K562 (cell line): ENCODE measurements around the gene HAT1. TPM values are rescaled to one million over a fixed set of nuclear protein-coding genes. Genes with fewer than 3 reads are reported as not detected.

ENCODE experiments used
- ATAC-seq: fragments of 200-7000 bp; cut with Tn5 transposase; 3 replicates; pipeline ENCODE4 v1.9.1; 2020; ENCODE audit warnings: moderate library complexity
- BruUV-seq: library from RNA; stranded (reverse); fragments of 400-500 nt; replicated peaks from 2 replicates; lab custom pipeline; 2021; lab: Mats Ljungman, UMichigan
- CTCF ChIA-PET: fragments of 300-600 bp; formaldehyde crosslinking; extraction: SDS; loops from one replicate; lab custom pipeline; 2021; ENCODE audit warnings: low intra/inter-chr PET ratio; lab: Yijun Ruan, JAX
- POLR2A ChIA-PET: fragments of 300-600, 350-650 bp; sonication (Branson Sonifier 250); formaldehyde crosslinking; extraction: SDS; loops from one replicate; lab custom pipeline; 2021; ENCODE audit warnings: antibody characterized with exemption, inconsistent platforms; lab: Yijun Ruan, JAX
- DNase-seq, 4 experiments: peaks; one replicate each; pipeline versions ENCODE4 v3.0.0 to v3.0.0-alpha.2; 2011 to 2018; ENCODE audit warnings: low spot score in 3 of 4, mixed read lengths in 3 of 4; ENCODE audit errors: extremely low read depth in 1 of 4
- FAIRE-seq: peaks from 2 replicates; lab custom pipeline; 2011; peaks lifted over from hg19 to GRCh38; lab: Jason Lieb, UNC
- H2AFZ ChIP-seq: 2 replicates; pipeline ENCODE4 v1.6.0; 2011; ENCODE audit warnings: low read depth, low read length, control low read depth, inconsistent platforms
- H3K27ac ChIP-seq: fragments of 200-600 bp; 3 replicates; pipeline ENCODE4 v1.8.0; 2011; ENCODE audit warnings: low read depth, mild to moderate bottlenecking, control low read depth, inconsistent platforms, low read length, moderate library complexity, mixed read lengths; ENCODE audit errors: extremely low read depth
- H3K27me3 ChIP-seq, 2 experiments: fragments of 300-600 bp in 1 of 2; 2 replicates in 1 of 2; 3 replicates in 1 of 2; pipeline versions ENCODE4 v1.6.0 to v1.8.0; 2011; ENCODE audit warnings: inconsistent platforms in 2 of 2, low read length in 2 of 2, mild to moderate bottlenecking in 1 of 2, mixed read lengths in 1 of 2, moderate library complexity in 1 of 2; ENCODE audit not compliant: control insufficient read depth in 2 of 2, insufficient read depth in 2 of 2
- H3K36me3 ChIP-seq: fragments of 300-600 bp; 3 replicates; pipeline ENCODE4 v1.8.0; 2011; ENCODE audit warnings: mild to moderate bottlenecking, low read length, inconsistent platforms; ENCODE audit not compliant: control insufficient read depth, insufficient read depth
- H3K4me1 ChIP-seq, 2 experiments: fragments of 200-600 bp in 1 of 2; replicated peaks in 1 of 2; 2 replicates in 1 of 2; 3 replicates in 1 of 2; pipeline versions ENCODE4 v1.5.1 to v1.8.0; 2011; ENCODE audit warnings: inconsistent platforms in 2 of 2, low read length in 2 of 2, mild to moderate bottlenecking in 1 of 2, mixed read lengths in 1 of 2, moderate library complexity in 1 of 2; ENCODE audit not compliant: control insufficient read depth in 2 of 2, insufficient read depth in 2 of 2
- H3K4me2 ChIP-seq: 2 replicates; pipeline ENCODE4 v1.6.1; 2011; ENCODE audit warnings: low read length, control low read depth, inconsistent platforms, mixed read lengths; ENCODE audit not compliant: insufficient read depth
- H3K4me3 ChIP-seq: fragments of 200-600 bp; sonication (generic), shearing (Covaris generic); 2 replicates; pipeline ENCODE4 v1.5.1; 2016; ENCODE audit warnings: control low read depth, inconsistent platforms
- H3K79me2 ChIP-seq: fragments of 200-600 bp; 3 replicates; pipeline ENCODE4 v1.8.0; 2011; ENCODE audit warnings: low read length, inconsistent platforms; ENCODE audit not compliant: control insufficient read depth, insufficient read depth
- H3K9ac ChIP-seq, 2 experiments: 2 replicates each; pipeline versions ENCODE4 v1.6.0 to v1.6.1; 2011; ENCODE audit warnings: low read depth in 2 of 2, low read length in 2 of 2, control low read depth in 1 of 2, inconsistent platforms in 1 of 2, mild to moderate bottlenecking in 1 of 2, mixed read lengths in 1 of 2; ENCODE audit not compliant: insufficient read depth in 1 of 2
- H3K9me1 ChIP-seq: one replicate; pipeline ENCODE4 v1.6.0; 2011; ENCODE audit warnings: inconsistent platforms, mild to moderate bottlenecking, low read length, moderate library complexity; ENCODE audit not compliant: control insufficient read depth, insufficient read depth
- H3K9me3 ChIP-seq: replicated peaks from 2 replicates; pipeline ENCODE4 v1.5.1; 2011; ENCODE audit warnings: low read depth, low read length, inconsistent platforms; ENCODE audit not compliant: control insufficient read depth, insufficient read depth
- H4K20me1 ChIP-seq: replicated peaks from 2 replicates; pipeline ENCODE4 v1.6.1; 2011; ENCODE audit warnings: low read length, inconsistent platforms, mixed read lengths; ENCODE audit not compliant: control insufficient read depth, insufficient read depth
- FOXJ2 ChIP-seq: fragments of 200-800 bp; sonication (Bioruptor generic); IDR thresholded peaks from 2 replicates; pipeline ENCODE4 v1.6.1; 2016; ENCODE audit warnings: missing genetic modification characterization, missing compliant biosample characterization
- MLLT1 ChIP-seq, 2 experiments: fragments of 450-650 bp; IDR thresholded peaks; 2 replicates each; pipeline ENCODE4 v1.6.1; 2016
- MTA2 ChIP-seq: fragments of 450-650 bp; IDR thresholded peaks from 2 replicates; pipeline ENCODE4 v1.6.1; 2016; ENCODE audit warnings: low read depth
- NBN ChIP-seq: fragments of 450-650 bp; IDR thresholded peaks from 2 replicates; pipeline ENCODE4 v1.6.1; 2016; ENCODE audit warnings: low read depth, mild to moderate bottlenecking
- NR2F6 ChIP-seq: fragments of 450-650 bp; formaldehyde crosslinking; IDR thresholded peaks from 2 replicates; pipeline ENCODE4 v1.4.0; 2020; ENCODE audit warnings: mild to moderate bottlenecking
- PHF21A ChIP-seq: fragments of 450-650 bp; IDR thresholded peaks from 2 replicates; pipeline ENCODE4 v1.6.1; 2017; ENCODE audit warnings: low read depth, borderline replicate concordance
- POLR2B ChIP-seq: fragments of 450-650 bp; IDR thresholded peaks from 2 replicates; pipeline ENCODE4 v1.6.1; 2018; ENCODE audit warnings: low read depth; ENCODE audit not compliant: partially characterized antibody
- RNF2 ChIP-seq: sonication (generic); IDR thresholded peaks from 2 replicates; pipeline ENCODE4 v1.6.1; 2016
- SIN3B ChIP-seq: fragments of 450-650 bp; IDR thresholded peaks from 2 replicates; pipeline ENCODE4 v1.6.1; 2017; ENCODE audit warnings: low read depth, mild to moderate bottlenecking, moderate library complexity
- SMAD4 ChIP-seq: fragments of 250-450 bp; sonication (Bioruptor Pico); conservative IDR thresholded peaks from 2 replicates; pipeline ENCODE4 v1.8.0; 2021; ENCODE audit warnings: inconsistent platforms, mild to moderate bottlenecking, moderate library complexity
- SMARCA4 ChIP-seq: fragments of 450-650 bp; IDR thresholded peaks from 2 replicates; pipeline ENCODE4 v1.6.1; 2016
- SRF ChIP-seq, 2 experiments: fragments of 250-450, 450-650 bp in 1 of 2; sonication (Bioruptor Pico) in 1 of 2; sonication (generic) in 1 of 2; formaldehyde crosslinking; IDR thresholded peaks; 2 replicates each; pipeline versions ENCODE4 v1.5.0 to v1.5.1; 2020 to 2022; ENCODE audit warnings: mild to moderate bottlenecking in 1 of 2, missing genetic modification reagents in 1 of 2
- STAT5B ChIP-seq: fragments of 250-450 bp; sonication (Bioruptor Pico); IDR thresholded peaks from 2 replicates; pipeline ENCODE4 v1.8.0; 2021; ENCODE audit warnings: mild to moderate bottlenecking, inconsistent platforms
- ZKSCAN3 ChIP-seq: fragments of 250-450 bp; sonication (Bioruptor Pico); IDR thresholded peaks from 2 replicates; pipeline ENCODE4 v1.4.0; 2020
- ZNF274 ChIP-seq: IDR thresholded peaks from 2 replicates; pipeline ENCODE4 v1.6.1; 2011; ENCODE audit warnings: low read depth, mild to moderate bottlenecking, low read length, moderate library complexity, borderline replicate concordance
- WGBS: fragments of 100-300 bp; shearing (Covaris generic); methylation state at CpG from one replicate; pipeline ENCODE4 v1.1.6; 2016; ENCODE audit warnings: low coverage, mixed read lengths; ENCODE audit not compliant: insufficient coverage; ENCODE audit errors: missing lambda C conversion rate; 5-methylcytosine and 5-hydroxymethylcytosine counted together
- in situ Hi-C: fragments of 300-500 bp; cut with MboI; formaldehyde crosslinking; loops from 4 replicates; pipeline ENCODE4 v1.15.0; 2018; ENCODE audit warnings: inconsistent platforms, mixed read lengths
- intact Hi-C: fragments of 100-400 bp; cut with micrococcal nuclease; formaldehyde crosslinking; loops from 2 replicates; pipeline ENCODE4 v1.14.2; 2022
- polyA plus RNA-seq, 8 experiments: library from polyadenylated mRNA; depleted of rRNA in 4 of 8; stranded (reverse) in 5 of 8; unstranded in 3 of 8; fragments of >200 nt; fragmentation: Nextera tagmentation in 2 of 8; fragmentation: Illumina TruSeq in 1 of 8; extraction: Ambion mirVana in 2 of 8; extraction: Trizol in 1 of 8; gene quantifications; 2 replicates each; pipeline versions ENCODE4 v1.2.1 to v1.2.3, GENCODE V29; 2011 to 2014; ENCODE audit warnings: inconsistent platforms in 1 of 8, missing spikeins in 1 of 8
- total RNA-seq, 7 experiments: library from RNA; depleted of rRNA in 6 of 7; stranded (reverse); fragments of >200 nt in 6 of 7; fragmentation: Illumina TruSeq in 2 of 7; extraction: Trizol in 2 of 7; gene quantifications; 2 replicates each; pipeline versions ENCODE4 v1.2.1 to v1.2.3, GENCODE V29; 2011 to 2021; ENCODE audit warnings: low replicate concordance in 1 of 7
- TF ChIP-seq, protein P1 (sequence below): sonication (generic); formaldehyde crosslinking; IDR thresholded peaks from 2 replicates; pipeline ENCODE4 v1.8.1; 2023; ENCODE audit warnings: missing genetic modification reagents, mild to moderate bottlenecking, borderline replicate concordance
- TF ChIP-seq, protein P2 (sequence below): fragments of 450-650 bp; IDR thresholded peaks from 2 replicates; pipeline ENCODE4 v1.6.1; 2016

HAT1 gene
- total and polyA plus RNA-seq, 9 of the 15 experiments (the other 6 are each of a cell fraction or from before 2014, with no cell fraction given): 125 to 384 (median 244) TPM

GRCh38 chr2:171941316-171941699, 19.0 kb downstream of the HAT1 start (continued):
- TF ChIP-seq, protein P1, sequence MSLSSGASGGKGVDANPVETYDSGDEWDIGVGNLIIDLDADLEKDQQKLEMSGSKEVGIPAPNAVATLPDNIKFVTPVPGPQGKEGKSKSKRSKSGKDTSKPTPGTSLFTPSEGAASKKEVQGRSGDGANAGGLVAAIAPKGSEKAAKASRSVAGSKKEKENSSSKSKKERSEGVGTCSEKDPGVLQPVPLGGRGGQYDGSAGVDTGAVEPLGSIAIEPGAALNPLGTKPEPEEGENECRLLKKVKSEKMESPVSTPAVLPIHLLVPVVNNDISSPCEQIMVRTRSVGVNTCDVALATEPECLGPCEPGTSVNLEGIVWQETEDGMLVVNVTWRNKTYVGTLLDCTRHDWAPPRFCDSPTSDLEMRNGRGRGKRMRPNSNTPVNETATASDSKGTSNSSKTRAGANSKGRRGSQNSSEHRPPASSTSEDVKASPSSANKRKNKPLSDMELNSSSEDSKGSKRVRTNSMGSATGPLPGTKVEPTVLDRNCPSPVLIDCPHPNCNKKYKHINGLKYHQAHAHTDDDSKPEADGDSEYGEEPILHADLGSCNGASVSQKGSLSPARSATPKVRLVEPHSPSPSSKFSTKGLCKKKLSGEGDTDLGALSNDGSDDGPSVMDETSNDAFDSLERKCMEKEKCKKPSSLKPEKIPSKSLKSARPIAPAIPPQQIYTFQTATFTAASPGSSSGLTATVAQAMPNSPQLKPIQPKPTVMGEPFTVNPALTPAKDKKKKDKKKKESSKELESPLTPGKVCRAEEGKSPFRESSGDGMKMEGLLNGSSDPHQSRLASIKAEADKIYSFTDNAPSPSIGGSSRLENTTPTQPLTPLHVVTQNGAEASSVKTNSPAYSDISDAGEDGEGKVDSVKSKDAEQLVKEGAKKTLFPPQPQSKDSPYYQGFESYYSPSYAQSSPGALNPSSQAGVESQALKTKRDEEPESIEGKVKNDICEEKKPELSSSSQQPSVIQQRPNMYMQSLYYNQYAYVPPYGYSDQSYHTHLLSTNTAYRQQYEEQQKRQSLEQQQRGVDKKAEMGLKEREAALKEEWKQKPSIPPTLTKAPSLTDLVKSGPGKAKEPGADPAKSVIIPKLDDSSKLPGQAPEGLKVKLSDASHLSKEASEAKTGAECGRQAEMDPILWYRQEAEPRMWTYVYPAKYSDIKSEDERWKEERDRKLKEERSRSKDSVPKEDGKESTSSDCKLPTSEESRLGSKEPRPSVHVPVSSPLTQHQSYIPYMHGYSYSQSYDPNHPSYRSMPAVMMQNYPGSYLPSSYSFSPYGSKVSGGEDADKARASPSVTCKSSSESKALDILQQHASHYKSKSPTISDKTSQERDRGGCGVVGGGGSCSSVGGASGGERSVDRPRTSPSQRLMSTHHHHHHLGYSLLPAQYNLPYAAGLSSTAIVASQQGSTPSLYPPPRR (CRISPR knock-in tag): no peak
- TF ChIP-seq MTA2: no peak
- TF ChIP-seq SIN3B: no peak

GRCh38 chr2:171943869-171944268, 21.6 kb downstream of the HAT1 start:
- ChIA-PET POLR2A (interaction anchor here (0.7 to 1.5 kb wide), 5 partner anchors 11 to 215 kb away, joined by 3 read pairs; partner anchors contain the start of genes DLX1 and HAT1), CTCF (no interaction called here)
- ATAC-seq (no peak), FAIRE-seq (no peak), DNase-seq (no peak)
- Histone ChIP-seq H3K36me3 (peaks cover 38% of the 10 kb centered on the region; the same call in 2 of the 3 replicates), H3K4me1 (no peaks in the 10 kb centered on the region), H3K27ac (no peak overlapping the region), H3K9ac (no peak overlapping the region), H3K9me1 (no peaks in the 10 kb centered on the region), H3K4me3 (no peak overlapping the region), H3K9me3 (no peaks in the 10 kb centered on the region), H4K20me1 (no peaks in the 10 kb centered on the region), H3K79me2 (peaks cover 59% of the 10 kb centered on the region), H3K27me3 (no peaks in the 10 kb centered on the region), H3K4me2 (no peak overlapping the region), H2AFZ (no peak overlapping the region)
- 94% methylated on average over 4 of the region's 4 CpGs for WGBS
- intact Hi-C loops: no loop called here
- in situ Hi-C loops: no loop called here
- no peak for TF ChIP-seq NR2F6 (CRISPR knock-in tag)
- TF ChIP-seq FOXJ2 (tag): no peak
- TF ChIP-seq NBN: no peak
- no peak for TF ChIP-seq PHF21A
- TF ChIP-seq RNF2: no peak
- TF ChIP-seq ZKSCAN3 (CRISPR knock-in tag): no peak
- TF ChIP-seq, protein P2, sequence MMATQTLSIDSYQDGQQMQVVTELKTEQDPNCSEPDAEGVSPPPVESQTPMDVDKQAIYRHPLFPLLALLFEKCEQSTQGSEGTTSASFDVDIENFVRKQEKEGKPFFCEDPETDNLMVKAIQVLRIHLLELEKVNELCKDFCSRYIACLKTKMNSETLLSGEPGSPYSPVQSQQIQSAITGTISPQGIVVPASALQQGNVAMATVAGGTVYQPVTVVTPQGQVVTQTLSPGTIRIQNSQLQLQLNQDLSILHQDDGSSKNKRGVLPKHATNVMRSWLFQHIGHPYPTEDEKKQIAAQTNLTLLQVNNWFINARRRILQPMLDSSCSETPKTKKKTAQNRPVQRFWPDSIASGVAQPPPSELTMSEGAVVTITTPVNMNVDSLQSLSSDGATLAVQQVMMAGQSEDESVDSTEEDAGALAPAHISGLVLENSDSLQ: no peak
- TF ChIP-seq SRF (CRISPR knock-in tag; IDR thresholded peaks at IDR 0.05): no peak
- TF ChIP-seq POLR2B: no peak
- no peak for TF ChIP-seq ZNF274
- no peak for TF ChIP-seq SMAD4 (CRISPR knock-in tag)
- TF ChIP-seq STAT5B (CRISPR knock-in tag): no peak
- no peak for TF ChIP-seq SMARCA4
- no peak for TF ChIP-seq MLLT1 (IDR thresholded peaks at IDR 0.05)
- BruUV-seq: no TSS peak
